ENCODE measurements around the gene DHRS7C.

The DHRS7C gene

DNA sequence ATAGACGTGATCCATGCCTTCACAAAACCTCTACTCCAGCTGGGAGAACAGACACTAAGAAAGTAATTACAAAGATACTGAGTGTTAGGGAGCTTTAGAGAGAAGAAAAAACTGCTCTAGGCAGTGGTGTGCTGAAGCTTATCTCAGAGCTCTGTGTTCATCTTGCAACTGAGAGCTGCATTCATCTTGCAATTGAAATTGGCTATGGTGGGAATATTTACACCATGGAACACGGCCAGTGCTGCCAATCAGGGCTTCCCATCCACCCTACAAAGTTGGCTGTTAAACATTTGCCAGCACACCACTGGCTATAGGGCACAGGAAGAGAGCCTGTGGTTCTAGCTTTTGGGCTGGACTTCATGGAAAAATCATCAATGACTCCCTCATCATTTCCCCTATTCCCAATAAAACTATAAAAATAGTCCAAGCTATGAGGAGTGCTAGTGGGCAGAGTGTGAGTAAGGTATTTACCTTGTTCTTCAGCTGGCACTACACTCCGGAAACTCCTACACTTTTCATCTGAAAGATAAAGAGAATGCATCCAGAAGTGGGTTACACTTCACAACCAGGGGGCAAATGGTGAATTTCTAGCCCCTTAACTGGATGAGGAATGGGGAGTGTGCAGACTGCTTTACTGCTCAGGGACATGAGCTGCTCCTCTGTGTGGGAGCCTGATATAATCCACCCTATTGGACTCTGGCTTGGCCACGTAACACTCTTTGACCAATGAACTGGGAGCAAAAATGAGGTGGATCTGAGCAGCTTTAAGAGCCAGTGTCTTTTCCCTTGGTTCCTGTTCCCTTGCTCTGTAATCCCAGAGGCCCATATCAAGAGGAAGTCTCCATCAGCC is 18.9 kb upstream of the DHRS7C start:
- no CpG with 5 or more reads among the region's 4 CpGs for WGBS (ENCODE audit: insufficient coverage, insufficient read length)
- Histone ChIP-seq H3K9me3 (ENCODE audit: control insufficient read depth, insufficient read depth, low read length) (no peaks in the 10 kb centered on the region), H3K27ac (ENCODE audit: low read length) (no peak overlapping the region), H3K4me1 (ENCODE audit: control insufficient read depth, insufficient read depth, low read length) (no peaks in the 10 kb centered on the region), H3K4me3 (ENCODE audit: low read length) (no peak overlapping the region), H3K27me3 (ENCODE audit: control insufficient read depth, insufficient read depth, low read length) (no peaks in the 10 kb centered on the region; the same call in 1 of the 2 replicates), H3K36me3 (ENCODE audit: control insufficient read depth, insufficient read depth, low read length) (no peaks in the 10 kb centered on the region)
- no peak for DNase-seq (ENCODE audit: low read depth, low spot score)

DNA sequence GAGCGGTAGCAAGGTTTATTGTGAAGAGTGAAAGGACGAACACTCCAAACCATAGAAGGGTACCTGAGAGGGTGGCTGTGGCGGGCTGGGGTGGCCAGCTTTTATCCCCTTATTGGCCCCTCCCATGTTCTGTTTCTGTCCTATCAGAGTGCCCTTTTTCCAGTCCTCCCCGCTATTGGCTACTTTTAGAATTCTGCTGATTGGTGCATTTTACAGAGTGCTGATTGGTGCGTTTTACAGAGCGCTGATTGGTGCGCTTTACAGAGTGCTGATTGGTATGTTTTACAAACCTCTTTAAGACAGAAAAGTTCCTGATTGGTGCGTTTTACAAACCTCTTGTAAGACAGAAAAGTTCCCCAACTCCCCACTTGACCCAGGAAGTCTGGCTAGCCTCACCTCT is 18.0 kb upstream of the DHRS7C start:
- Histone ChIP-seq H3K36me3 (ENCODE audit: control insufficient read depth, insufficient read depth, low read length) (no peaks in the 10 kb centered on the region), H3K4me1 (ENCODE audit: control insufficient read depth, insufficient read depth, low read length) (no peaks in the 10 kb centered on the region), H3K4me3 (ENCODE audit: low read length) (no peak overlapping the region), H3K27ac (ENCODE audit: low read length) (no peak overlapping the region), H3K9me3 (ENCODE audit: control insufficient read depth, insufficient read depth, low read length) (no peaks in the 10 kb centered on the region), H3K27me3 (ENCODE audit: control insufficient read depth, insufficient read depth, low read length) (no peaks in the 10 kb centered on the region; the same call in 1 of the 2 replicates)
- no CpG with 5 or more reads among the region's 8 CpGs for WGBS (ENCODE audit: insufficient coverage, insufficient read length)
- no peak for DNase-seq (ENCODE audit: low read depth, low spot score)

DNA sequence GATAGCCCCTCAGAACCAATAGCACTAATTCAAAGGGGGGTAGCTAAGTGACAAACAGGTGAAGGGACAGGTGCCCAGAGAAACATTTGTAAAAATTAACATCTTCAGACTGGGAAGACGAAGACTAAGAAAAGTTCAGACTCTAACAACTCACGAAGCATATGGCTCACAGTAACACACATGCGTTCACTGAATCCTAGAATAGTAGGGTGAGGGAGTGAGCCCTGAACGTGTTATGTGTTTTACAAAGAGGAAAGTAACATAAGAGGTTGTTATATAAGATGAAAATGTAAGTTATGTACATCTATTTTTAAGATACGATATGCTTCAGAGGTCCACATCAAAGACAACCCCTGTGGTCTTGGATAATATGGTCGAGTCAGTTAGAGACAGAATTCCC is 15.3 kb upstream of the DHRS7C start:
- Histone ChIP-seq H3K36me3 (ENCODE audit: control insufficient read depth, insufficient read depth, low read length) (no peaks in the 10 kb centered on the region), H3K9me3 (ENCODE audit: control insufficient read depth, insufficient read depth, low read length) (no peaks in the 10 kb centered on the region), H3K27ac (ENCODE audit: low read length) (no peak overlapping the region), H3K4me1 (ENCODE audit: control insufficient read depth, insufficient read depth, low read length) (no peaks in the 10 kb centered on the region), H3K27me3 (ENCODE audit: control insufficient read depth, insufficient read depth, low read length) (no peaks in the 10 kb centered on the region; the same call in 1 of the 2 replicates), H3K4me3 (ENCODE audit: low read length) (no peak overlapping the region)
- DNase-seq (ENCODE audit: low read depth, low spot score): no peak
- WGBS (ENCODE audit: insufficient coverage, insufficient read length): 100% methylated on average over 1 of the region's 6 CpGs

DNA sequence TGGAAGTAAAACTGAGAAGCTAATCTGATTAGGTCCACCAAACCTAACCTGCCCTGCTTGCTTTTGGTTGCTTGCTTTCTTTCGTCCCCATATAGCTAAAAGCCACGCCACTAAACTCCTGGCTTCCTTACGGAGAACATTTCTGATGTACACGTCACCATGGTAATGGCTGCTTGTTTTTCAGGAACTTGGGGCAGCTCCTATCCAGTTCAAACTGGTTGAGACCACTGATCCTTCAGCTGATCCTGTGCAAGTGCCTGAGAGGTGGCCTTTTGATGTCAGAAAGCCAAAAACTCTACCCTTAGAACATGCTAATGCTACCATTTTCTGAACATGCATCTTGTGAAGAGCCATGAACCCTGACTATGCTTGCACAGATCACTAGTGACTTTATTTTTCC is 14.4 kb upstream of the DHRS7C start:
- Histone ChIP-seq H3K36me3 (ENCODE audit: control insufficient read depth, insufficient read depth, low read length) (no peaks in the 10 kb centered on the region), H3K4me1 (ENCODE audit: control insufficient read depth, insufficient read depth, low read length) (no peaks in the 10 kb centered on the region), H3K27me3 (ENCODE audit: control insufficient read depth, insufficient read depth, low read length) (no peaks in the 10 kb centered on the region; the same call in 1 of the 2 replicates), H3K4me3 (ENCODE audit: low read length) (no peak overlapping the region), H3K9me3 (ENCODE audit: control insufficient read depth, insufficient read depth, low read length) (no peaks in the 10 kb centered on the region), H3K27ac (ENCODE audit: low read length) (no peak overlapping the region)
- WGBS (ENCODE audit: insufficient coverage, insufficient read length): no CpG with 5 or more reads among the region's 4 CpGs
- DNase-seq (ENCODE audit: low read depth, low spot score): no peak

DNA sequence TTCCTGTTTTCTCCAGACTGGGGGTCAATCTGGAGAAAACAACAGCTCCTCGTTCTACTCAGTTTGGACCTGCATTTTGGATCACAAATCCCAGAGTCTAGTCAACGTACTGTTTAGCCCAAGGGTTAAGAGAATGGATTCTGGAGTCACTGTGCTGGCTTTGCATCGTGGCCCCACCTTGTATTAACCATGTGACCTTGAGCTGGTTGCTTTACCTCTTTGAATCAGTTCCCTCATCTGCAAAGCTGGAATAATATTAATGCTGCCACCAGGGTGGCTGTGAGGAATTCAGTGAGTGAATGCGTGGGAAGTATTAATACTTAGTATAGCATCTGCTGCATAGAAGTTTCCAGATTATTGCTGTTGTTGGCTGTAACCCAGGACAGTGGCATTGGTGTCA is 11.3 kb upstream of the DHRS7C start:
- DNase-seq (ENCODE audit: low read depth, low spot score): no peak
- Histone ChIP-seq H3K9me3 (ENCODE audit: control insufficient read depth, insufficient read depth, low read length) (no peaks in the 10 kb centered on the region), H3K4me1 (ENCODE audit: control insufficient read depth, insufficient read depth, low read length) (no peaks in the 10 kb centered on the region), H3K36me3 (ENCODE audit: control insufficient read depth, insufficient read depth, low read length) (no peaks in the 10 kb centered on the region), H3K27ac (ENCODE audit: low read length) (no peak overlapping the region), H3K27me3 (ENCODE audit: control insufficient read depth, insufficient read depth, low read length) (no peaks in the 10 kb centered on the region; the same call in 1 of the 2 replicates), H3K4me3 (ENCODE audit: low read length) (no peak overlapping the region)
- WGBS (ENCODE audit: insufficient coverage, insufficient read length): no CpG with 5 or more reads among the region's 4 CpGs

DNA sequence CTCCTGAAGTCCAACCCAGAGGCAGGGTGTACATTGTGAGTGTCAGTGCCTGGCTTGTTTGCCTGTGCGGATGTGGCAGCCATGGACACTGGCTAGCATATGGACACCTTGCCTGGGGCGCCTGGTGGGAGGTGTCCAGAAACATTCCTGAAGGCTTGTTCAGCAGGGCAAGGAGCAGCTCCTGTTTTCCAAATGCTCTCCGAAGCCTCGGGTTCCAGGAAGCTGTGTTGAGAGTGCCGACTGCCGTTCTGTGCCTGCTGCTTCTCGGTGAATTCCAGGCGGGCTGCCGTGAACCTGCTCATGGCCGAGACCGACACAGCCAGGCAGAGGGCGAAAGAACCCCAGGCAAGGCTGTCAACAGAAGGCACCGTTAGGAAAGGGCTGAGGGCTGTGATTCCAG is 10.9 kb upstream of the DHRS7C start:
- Histone ChIP-seq H3K27ac (ENCODE audit: low read length) (no peak overlapping the region), H3K36me3 (ENCODE audit: control insufficient read depth, insufficient read depth, low read length) (no peaks in the 10 kb centered on the region), H3K4me1 (ENCODE audit: control insufficient read depth, insufficient read depth, low read length) (no peaks in the 10 kb centered on the region), H3K4me3 (ENCODE audit: low read length) (no peak overlapping the region), H3K27me3 (ENCODE audit: control insufficient read depth, insufficient read depth, low read length) (no peaks in the 10 kb centered on the region), H3K9me3 (ENCODE audit: control insufficient read depth, insufficient read depth, low read length) (no peaks in the 10 kb centered on the region)
- DNase-seq (ENCODE audit: low read depth, low spot score): no peak
- no CpG with 5 or more reads among the region's 13 CpGs for WGBS (ENCODE audit: insufficient coverage, insufficient read length)

DNA sequence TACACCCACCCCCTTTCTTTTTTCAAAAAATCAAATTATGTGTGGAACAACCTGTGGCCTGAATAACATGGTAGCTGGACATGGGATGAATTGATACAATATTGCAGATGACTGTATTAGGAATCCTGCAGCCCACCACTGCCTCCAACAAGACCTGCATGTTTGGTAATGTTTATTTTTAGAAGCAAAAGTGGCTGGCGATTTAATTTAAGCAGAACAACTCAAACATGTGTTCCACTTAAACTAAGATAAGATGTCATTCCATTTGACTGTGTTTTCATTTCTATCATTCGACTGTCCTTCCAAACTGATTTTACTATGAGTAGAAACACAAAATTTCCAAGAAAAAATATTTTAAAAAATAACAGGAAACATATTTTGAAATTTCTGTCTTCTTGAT is 10.1 kb upstream of the DHRS7C start:
- DNase-seq (ENCODE audit: low read depth, low spot score): no peak
- no peak overlapping the region for H3K27ac ChIP-seq (ENCODE audit: low read length)
- WGBS (ENCODE audit: insufficient coverage, insufficient read length): no CpG with 5 or more reads among the region's 2 CpGs

DNA sequence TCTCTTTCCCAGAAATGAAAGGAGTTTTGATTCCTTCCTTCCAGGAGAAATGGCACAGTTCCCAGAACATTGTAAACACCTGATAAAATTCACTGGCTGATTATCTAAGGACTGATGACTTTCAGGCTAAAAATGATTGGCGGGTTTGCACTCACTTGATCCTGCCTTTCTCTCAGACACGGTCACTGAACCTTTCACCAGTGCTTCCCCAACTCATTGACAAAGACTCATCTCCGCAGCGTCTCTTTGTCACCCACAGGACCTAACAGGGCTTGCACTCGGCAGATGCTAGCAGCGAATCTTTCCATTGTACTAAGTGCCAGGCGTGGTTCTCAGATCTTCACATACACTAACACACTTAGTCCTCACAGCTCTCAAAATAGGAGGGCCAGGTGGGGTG is 7.3 kb upstream of the DHRS7C start:
- Histone ChIP-seq H3K9me3 (ENCODE audit: control insufficient read depth, insufficient read depth, low read length) (no peaks in the 10 kb centered on the region), H3K27me3 (ENCODE audit: control insufficient read depth, insufficient read depth, low read length) (no peaks in the 10 kb centered on the region), H3K36me3 (ENCODE audit: control insufficient read depth, insufficient read depth, low read length) (no peaks in the 10 kb centered on the region), H3K27ac (ENCODE audit: low read length) (no peak overlapping the region), H3K4me3 (ENCODE audit: low read length) (no peak overlapping the region), H3K4me1 (ENCODE audit: control insufficient read depth, insufficient read depth, low read length) (no peaks in the 10 kb centered on the region)
- no CpG with 5 or more reads among the region's 7 CpGs for WGBS (ENCODE audit: insufficient coverage, insufficient read length)
- no peak for DNase-seq (ENCODE audit: low read depth, low spot score)

More for the DNA sequence above, 10.1 kb upstream of the DHRS7C start:
- Histone ChIP-seq H3K36me3 (ENCODE audit: control insufficient read depth, insufficient read depth, low read length) (no peaks in the 10 kb centered on the region), H3K27me3 (ENCODE audit: control insufficient read depth, insufficient read depth, low read length) (no peaks in the 10 kb centered on the region), H3K4me3 (ENCODE audit: low read length) (no peak overlapping the region), H3K9me3 (ENCODE audit: control insufficient read depth, insufficient read depth, low read length) (no peaks in the 10 kb centered on the region), H3K4me1 (ENCODE audit: control insufficient read depth, insufficient read depth, low read length) (no peaks in the 10 kb centered on the region)

DNA sequence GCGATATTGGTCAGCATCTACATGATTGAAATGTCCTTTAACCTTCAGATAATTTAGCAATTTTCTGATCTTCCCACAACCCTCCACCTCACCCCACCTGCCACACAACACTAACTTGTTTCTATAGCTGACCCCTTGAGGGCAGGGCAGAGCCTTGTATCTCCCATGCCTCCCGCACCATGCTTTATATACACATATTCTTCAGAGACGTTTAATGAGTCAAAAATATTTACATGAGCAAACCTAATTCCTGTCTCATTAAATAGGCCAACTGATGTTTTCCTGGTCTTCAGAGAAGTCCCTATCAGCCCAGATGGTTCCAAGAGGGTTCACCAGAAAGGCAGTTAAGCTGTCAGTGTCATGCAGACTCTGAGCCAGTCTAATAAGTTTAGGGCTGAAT is 6.6 kb upstream of the DHRS7C start:
- Histone ChIP-seq H3K27ac (ENCODE audit: low read length) (no peak overlapping the region), H3K36me3 (ENCODE audit: control insufficient read depth, insufficient read depth, low read length) (no peaks in the 10 kb centered on the region), H3K4me1 (ENCODE audit: control insufficient read depth, insufficient read depth, low read length) (no peaks in the 10 kb centered on the region), H3K9me3 (ENCODE audit: control insufficient read depth, insufficient read depth, low read length) (no peaks in the 10 kb centered on the region), H3K4me3 (ENCODE audit: low read length) (no peak overlapping the region), H3K27me3 (ENCODE audit: control insufficient read depth, insufficient read depth, low read length) (no peaks in the 10 kb centered on the region)
- DNase-seq (ENCODE audit: low read depth, low spot score): no peak
- WGBS (ENCODE audit: insufficient coverage, insufficient read length): no CpG with 5 or more reads among the region's 3 CpGs

DNA sequence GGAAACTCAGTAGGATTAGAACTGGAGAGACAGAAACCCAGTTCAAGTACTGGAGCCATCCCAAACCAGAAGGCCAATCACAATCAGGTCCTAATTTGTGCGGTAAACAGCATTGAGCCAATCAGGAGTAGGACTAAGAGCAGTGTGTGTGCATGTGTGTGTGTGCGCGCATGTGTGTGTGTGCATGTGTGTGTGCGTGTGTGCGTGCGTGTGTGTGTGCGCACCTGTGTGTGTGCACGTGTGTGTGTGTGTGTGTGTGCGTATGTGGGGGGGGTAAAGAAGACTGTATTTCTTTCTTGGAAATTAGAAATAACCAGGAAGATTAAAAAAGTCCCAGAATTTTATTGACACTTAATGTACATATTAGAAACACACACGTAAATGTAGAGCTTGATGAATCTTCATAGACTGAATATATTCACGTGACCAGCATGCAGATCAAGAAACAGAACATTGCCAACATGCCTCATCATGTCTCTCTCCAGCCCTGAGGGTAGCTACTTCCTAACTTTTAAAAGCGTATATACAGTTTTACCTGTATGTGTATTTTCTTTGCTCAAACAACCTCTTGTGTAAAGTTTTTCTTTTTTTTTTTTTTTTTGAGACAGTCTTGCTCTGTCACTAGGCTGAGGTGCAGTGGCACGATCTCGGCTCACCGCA is 919 bp upstream of the DHRS7C start:
- no peaks in the 10 kb centered on the region for H3K27me3 ChIP-seq (ENCODE audit: control insufficient read depth, insufficient read depth, low read length)
- no peaks in the 10 kb centered on the region for H3K36me3 ChIP-seq (ENCODE audit: control insufficient read depth, insufficient read depth, low read length)
- WGBS (ENCODE audit: insufficient coverage, insufficient read length): no CpG with 5 or more reads among the region's 15 CpGs
- H3K4me1 ChIP-seq (ENCODE audit: control insufficient read depth, insufficient read depth, low read length): no peaks in the 10 kb centered on the region
- H3K9me3 ChIP-seq (ENCODE audit: control insufficient read depth, insufficient read depth, low read length): no peaks in the 10 kb centered on the region
- H3K4me3 ChIP-seq (ENCODE audit: low read length): no peak overlapping the region
- DNase-seq (ENCODE audit: low read depth, low spot score): no peak
- no peak overlapping the region for H3K27ac ChIP-seq (ENCODE audit: low read length)

All from iPS DF 6.9 (cell line).